ENCODE results near the gene CDK4.

The CDK4 gene

GRCh38 chr12:57740656-57741412 is 11.3 kb downstream of the CDK4 start:
- DNase-seq = peak in 37 of 56 donors; percentile 11 to 84 (median 49)

- DNase-seq = peak in 17 of 56 donors; percentile 14 to 67 (median 39)
Observed at GRCh38 chr12:57739914-57740538, 12.1 kb downstream of the CDK4 start.

GRCh38 chr12:57739387-57739786 is 12.7 kb downstream of the CDK4 start:
- DNase-seq = peak in 6 of 56 donors; percentile 7 to 41 (median 22)

- peak in 30 of 56 donors; percentile 10 to 79 (median 38) for DNase-seq
Observed at GRCh38 chr12:57738661-57739237, 13.4 kb downstream of the CDK4 start, which contains the start of gene AGAP2. TSS of gene AGAP2 (minus strand) at chr12:57738742. CDS start at chr12:57738246, 496 bp downstream.

- DNase-seq = peak in 2 of 56 donors; percentile 26 to 27
Observed at GRCh38 chr12:57737467-57738460, 14.3 kb downstream of the CDK4 start.

GRCh38 chr12:57736741-57737466 is 15.2 kb downstream of the CDK4 start:
- DNase-seq = no peak

GRCh38 chr12:57735952-57736740 is 16.0 kb downstream of the CDK4 start:
- DNase-seq = peak in 38 of 56 donors; percentile 7 to 77 (median 42)

- peak in 5 of 56 donors; percentile 15 to 42 (median 31) for DNase-seq
Observed at GRCh38 chr12:57735198-57735855, 16.8 kb downstream of the CDK4 start.

GRCh38 chr12:57734591-57734990 is 17.5 kb downstream of the CDK4 start:
- DNase-seq = no peak

GRCh38 chr12:57733928-57734327 is 18.2 kb downstream of the CDK4 start:
- no peak for DNase-seq

GRCh38 chr12:57732726-57733593 is 19.1 kb downstream of the CDK4 start:
- no peak for DNase-seq

- DNase-seq = no peak
Observed at GRCh38 chr12:57732270-57732669, 19.8 kb downstream of the CDK4 start.

- no peak for DNase-seq
Observed at GRCh38 chr12:57731411-57732080, 20.6 kb downstream of the CDK4 start.

GRCh38 chr12:57730336-57731067 is 21.6 kb downstream of the CDK4 start:
- DNase-seq = no peak

GRCh38 chr12:57729321-57729844 is 22.7 kb downstream of the CDK4 start:
- no peak for DNase-seq

- DNase-seq = no peak
Observed at GRCh38 chr12:57727758-57728395, 24.2 kb downstream of the CDK4 start.

Data from nucleus accumbens (tissue), 56 donors.